Measurements from ENCODE around the gene PHLDB2. TPM values are rescaled to one million over a fixed set of nuclear protein-coding genes. Genes with fewer than 3 reads are reported as not detected.
"Not testable (repeated sequence)": the region's sequence is repeated elsewhere in the genome, so short reads cannot be mapped to it uniquely, and the experiment has no call there.

The PHLDB2 gene
- total RNA-seq (2014; rRNA removed; shearing (Covaris generic)), result not detected in 2 replicates

- in situ Hi-C loops (cut with HindIII; ENCODE audit: low sequenced_read_pairs), result no loop called here
- DNase-seq (ENCODE audit: low spot score), result no peak
These were observed at the start of gene PHLDB2 for GRCh38 chr3:111859061-111859973. Gene PHLDB2, plus strand, starts transcription at chr3:111859265. Its CDS starts 24,813 bp downstream, at chr3:111884078.

DNA sequence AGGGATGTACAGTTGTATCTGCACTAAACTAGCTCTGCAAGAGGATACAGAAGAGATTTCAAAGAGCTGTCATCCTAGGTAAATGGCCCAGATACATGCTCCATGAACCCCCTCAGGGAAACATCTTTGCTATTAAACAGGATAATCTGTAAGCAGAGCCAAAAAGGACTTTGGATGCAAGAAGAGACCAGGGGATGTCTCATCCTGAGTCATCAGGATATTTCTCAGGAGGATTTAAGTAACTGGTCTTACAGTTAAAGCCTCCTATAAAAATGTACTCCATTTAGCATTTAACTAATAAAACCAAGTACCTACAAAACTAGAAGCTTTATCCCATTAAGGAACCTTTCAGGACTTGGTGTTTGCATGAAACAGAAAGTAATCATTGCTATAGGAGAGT, 48.2 kb upstream of the PHLDB2 start:
- in situ Hi-C loops (cut with HindIII; ENCODE audit: low sequenced_read_pairs), result no loop called here
- no peak for DNase-seq (ENCODE audit: low spot score)

DNA sequence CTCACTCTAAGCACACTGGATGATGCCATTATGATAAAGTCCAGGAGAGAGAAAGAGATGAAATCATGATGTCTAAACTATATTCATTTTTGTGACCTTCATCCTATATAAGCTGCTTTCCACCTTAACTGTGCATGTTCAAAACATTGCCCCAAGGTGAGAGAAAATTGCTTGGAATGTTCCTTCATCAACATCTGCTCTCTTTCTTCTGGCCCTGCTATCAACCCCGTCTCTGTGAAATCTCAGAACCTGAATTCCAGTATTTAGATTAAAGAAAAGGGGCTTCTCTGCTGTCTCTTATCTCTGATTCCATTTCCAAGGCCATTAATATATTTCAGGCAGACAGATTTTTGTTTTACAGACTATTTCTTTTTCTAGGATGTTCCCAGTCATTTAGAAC, 47.3 kb upstream of the PHLDB2 start:
- no peak for DNase-seq (ENCODE audit: low spot score)
- in situ Hi-C loops (cut with HindIII; ENCODE audit: low sequenced_read_pairs), result no loop called here

DNA sequence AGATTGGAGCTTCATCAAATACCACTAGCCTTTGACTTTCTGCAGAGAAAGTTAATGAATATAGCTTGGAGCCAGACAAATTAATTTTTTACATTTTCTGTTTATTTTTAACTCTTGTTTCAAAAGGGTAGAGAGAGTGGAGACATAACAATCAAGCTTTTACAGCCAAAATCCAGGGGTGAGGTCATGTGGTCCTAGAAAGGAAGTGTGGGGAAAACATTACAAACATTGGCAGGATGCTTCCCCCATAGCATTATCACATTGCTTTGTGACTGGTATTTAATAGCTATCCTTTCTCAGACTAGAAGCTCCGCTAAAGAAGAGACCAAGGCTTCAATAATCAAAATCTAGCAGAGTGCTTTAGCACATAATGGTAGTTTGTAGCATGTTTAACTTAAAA, 46.4 kb upstream of the PHLDB2 start:
- in situ Hi-C loops (cut with HindIII; ENCODE audit: low sequenced_read_pairs), result no loop called here

GRCh38 chr3:111813441-111813840, 45.6 kb upstream of the PHLDB2 start:
- in situ Hi-C loops (cut with HindIII; ENCODE audit: low sequenced_read_pairs), result no loop called here

More for the DNA sequence above, 46.4 kb upstream of the PHLDB2 start:
- DNase-seq (ENCODE audit: low spot score), result no peak

GRCh38 chr3:111813979-111814378, 45.1 kb upstream of the PHLDB2 start:
- no peak for DNase-seq (ENCODE audit: low spot score)
- in situ Hi-C loops (cut with HindIII; ENCODE audit: low sequenced_read_pairs), result no loop called here

More at GRCh38 chr3:111813441-111813840, 45.6 kb upstream of the PHLDB2 start:
- no peak for DNase-seq (ENCODE audit: low spot score)

DNA sequence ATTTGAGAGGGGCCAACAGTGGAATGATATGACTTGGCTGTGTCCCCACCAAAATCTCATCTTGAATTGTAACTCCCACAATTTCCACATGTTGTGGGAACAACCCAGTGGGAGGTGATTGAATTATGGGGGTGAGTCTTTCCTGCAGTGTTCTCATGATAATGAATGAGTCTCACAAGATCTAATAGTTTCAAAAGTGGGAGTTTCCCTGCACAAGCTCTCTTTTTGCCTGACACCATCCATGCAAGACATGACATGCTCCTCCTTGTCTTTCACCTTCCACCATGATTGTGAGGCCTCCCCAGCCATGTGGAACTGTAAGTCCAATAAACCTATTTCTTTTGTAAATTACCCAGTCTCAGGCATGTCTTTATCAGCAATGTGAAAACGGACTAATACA, 42.3 kb upstream of the PHLDB2 start:
- in situ Hi-C loops (cut with HindIII; ENCODE audit: low sequenced_read_pairs); DNase-seq (ENCODE audit: low spot score): not testable (repeated sequence)

DNA sequence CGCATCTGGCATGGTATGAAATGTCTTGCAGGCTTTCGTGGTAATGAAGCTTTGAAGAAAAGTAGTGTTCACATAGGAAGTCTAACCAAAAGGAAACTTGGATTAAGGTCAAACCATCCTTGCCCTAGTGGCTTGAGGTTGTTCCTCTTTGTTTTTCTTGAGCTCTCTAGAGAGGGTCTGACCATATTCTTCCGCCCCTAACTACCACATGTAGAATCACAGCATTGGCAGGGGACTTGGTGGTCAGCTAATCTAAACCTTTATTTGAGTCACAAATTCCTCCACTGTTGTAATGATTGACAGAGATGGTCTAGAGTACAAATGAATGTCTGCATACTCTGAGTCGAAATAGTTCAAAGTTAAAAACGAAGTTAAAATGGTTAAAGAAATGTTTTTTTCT, 39.1 kb upstream of the PHLDB2 start:
- no peak for DNase-seq (ENCODE audit: low spot score)
- in situ Hi-C loops (cut with HindIII; ENCODE audit: low sequenced_read_pairs), result no loop called here

GRCh38 chr3:111820651-111821050, 38.4 kb upstream of the PHLDB2 start:
- no peak for DNase-seq (ENCODE audit: low spot score)
- in situ Hi-C loops (cut with HindIII; ENCODE audit: low sequenced_read_pairs), result no loop called here

DNA sequence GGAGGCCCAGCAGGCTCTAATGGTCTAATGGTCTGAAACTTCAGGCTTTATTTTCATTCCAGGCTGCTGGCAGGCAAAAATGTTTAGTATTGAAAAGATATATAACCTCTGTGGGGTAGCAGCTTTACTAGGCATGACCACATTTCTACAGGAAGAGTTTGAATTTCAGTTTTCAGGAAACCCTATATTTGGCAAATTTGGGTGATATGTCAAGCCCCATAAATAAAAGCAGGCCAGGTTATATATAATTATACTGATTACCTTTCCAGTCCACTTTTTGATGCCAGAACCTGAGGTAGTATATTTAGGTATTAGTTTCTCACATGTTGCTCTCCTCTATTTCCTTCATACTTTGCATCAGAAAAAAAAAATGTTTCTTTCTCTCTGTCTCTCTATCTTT, 37.2 kb upstream of the PHLDB2 start:
- in situ Hi-C loops (cut with HindIII; ENCODE audit: low sequenced_read_pairs), result no loop called here
- no peak for DNase-seq (ENCODE audit: low spot score)

- in situ Hi-C loops (cut with HindIII; ENCODE audit: low sequenced_read_pairs), result no loop called here
- DNase-seq (ENCODE audit: low spot score), result no peak
These were observed 36.3 kb upstream of the PHLDB2 start for GRCh38 chr3:111822804-111823203.

DNA sequence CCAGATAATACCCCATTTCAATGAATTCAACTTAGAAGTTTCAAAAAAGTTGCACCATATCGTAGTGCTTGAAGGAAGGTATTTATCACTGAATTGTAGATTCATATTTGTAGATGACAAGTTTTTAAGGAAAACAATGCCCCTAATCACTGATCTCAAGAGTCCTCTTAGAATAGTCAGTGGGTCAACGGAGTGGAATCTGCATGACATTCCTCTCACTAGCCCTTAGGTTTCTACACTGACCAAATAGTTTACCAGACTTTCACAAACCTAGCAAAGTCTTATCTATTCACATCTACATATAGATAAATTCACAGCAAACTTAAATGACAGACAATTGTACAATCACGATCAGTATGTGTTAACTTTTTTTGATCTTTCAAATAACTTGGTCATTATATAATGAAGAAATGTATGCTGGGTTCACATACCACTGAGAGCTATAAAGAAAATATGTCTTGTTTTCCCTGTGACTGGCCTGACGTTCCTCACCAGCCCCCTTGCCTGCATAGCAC, 35.7 kb upstream of the PHLDB2 start:
- in situ Hi-C loops (cut with HindIII; ENCODE audit: low sequenced_read_pairs), result no loop called here
- DNase-seq (ENCODE audit: low spot score), result no peak

DNA sequence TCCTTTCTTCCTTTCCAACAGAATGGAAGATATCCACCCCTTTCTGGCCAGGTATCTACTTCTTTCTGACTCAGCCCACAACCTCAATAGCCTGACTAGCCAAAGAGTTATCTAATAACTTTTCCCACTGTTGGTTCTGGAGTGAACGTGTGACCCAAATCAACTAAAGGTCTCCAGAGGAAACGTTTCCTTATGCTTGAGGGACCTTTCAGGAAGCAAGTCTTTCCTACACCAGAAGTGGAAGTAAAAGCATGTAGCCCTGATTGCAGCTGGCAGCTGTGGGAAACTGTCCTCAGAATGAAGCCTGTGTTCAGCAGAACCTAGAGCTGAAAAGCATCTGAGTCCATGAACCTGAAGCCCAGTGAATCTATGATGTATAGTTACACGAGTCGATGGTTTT, 34.7 kb upstream of the PHLDB2 start:
- in situ Hi-C loops (cut with HindIII; ENCODE audit: low sequenced_read_pairs), result no loop called here
- DNase-seq (ENCODE audit: low spot score), result no peak

- no peak for DNase-seq (ENCODE audit: low spot score)
- in situ Hi-C loops (cut with HindIII; ENCODE audit: low sequenced_read_pairs), result no loop called here
These were observed 31.2 kb upstream of the PHLDB2 start for GRCh38 chr3:111827871-111828270.

DNA sequence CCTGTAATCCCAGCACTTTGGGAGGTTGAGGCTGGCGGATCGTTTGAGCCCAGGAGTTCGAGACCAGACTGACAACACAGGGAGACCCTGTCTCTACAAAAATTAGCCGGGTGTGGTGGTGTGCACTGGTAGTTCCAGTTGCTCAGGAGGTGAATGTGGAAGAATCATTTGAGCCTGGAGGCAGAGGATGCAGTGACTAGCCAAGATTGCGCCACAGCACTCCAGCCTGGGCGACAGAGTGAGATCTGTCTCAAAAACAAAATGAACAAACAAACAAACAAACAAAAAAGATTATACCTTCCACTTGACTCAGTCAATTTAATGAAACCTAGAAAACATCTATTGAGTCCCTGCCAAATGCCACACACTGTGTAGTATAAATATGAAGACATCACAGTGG, 30.5 kb upstream of the PHLDB2 start:
- DNase-seq (ENCODE audit: low spot score), result no peak
- in situ Hi-C loops (cut with HindIII; ENCODE audit: low sequenced_read_pairs), result no loop called here

GRCh38 chr3:111829023-111829422, 30.0 kb upstream of the PHLDB2 start:
- DNase-seq (ENCODE audit: low spot score), result no peak
- in situ Hi-C loops (cut with HindIII; ENCODE audit: low sequenced_read_pairs), result no loop called here

DNA sequence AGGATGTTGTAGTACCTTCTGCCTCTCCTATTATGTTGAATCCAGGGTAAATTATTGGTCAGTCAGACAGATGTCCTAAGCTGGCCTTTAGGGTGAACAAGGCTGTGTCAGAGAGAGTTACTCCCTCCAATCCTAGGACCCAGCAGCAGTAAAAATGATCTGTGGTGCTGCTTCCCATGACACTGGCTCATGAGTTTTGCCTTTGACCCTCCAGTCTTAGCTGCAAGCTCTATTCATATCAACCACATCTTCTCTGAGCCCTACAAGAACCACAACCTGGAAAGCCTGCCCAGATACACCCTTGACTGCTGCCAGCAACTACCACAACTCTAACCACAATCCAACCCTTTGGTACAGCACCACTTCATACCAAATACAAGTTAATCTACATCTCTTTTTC, 27.2 kb upstream of the PHLDB2 start:
- no peak for DNase-seq (ENCODE audit: low spot score)
- in situ Hi-C loops (cut with HindIII; ENCODE audit: low sequenced_read_pairs), result no loop called here

DNA sequence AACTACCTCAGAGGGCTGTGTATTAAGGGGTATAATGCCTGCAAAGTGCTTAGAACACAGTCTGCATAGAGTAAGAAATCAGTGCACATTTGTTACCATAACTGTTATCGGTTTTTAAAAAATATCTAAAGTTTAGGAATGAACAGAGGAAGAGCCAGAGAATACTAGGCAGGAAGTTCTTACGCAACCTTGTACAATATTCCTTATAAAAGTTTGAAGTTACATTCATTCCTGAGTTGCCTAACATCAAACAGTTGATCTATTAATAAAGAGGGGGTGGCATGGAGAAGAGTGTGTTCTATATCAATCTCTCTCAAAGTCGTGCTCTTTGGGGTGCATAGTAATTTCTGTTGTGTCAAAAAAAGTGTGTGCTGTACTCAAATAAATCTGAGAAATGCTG, 22.0 kb upstream of the PHLDB2 start:
- no peak for DNase-seq (ENCODE audit: low spot score)
- in situ Hi-C loops (cut with HindIII; ENCODE audit: low sequenced_read_pairs), result no loop called here

GRCh38 chr3:111838133-111838532, 20.9 kb upstream of the PHLDB2 start:
- no peak for DNase-seq (ENCODE audit: low spot score)
- in situ Hi-C loops (cut with HindIII; ENCODE audit: low sequenced_read_pairs), result no loop called here

GRCh38 chr3:111846039-111846438, 13.0 kb upstream of the PHLDB2 start:
- in situ Hi-C loops (cut with HindIII; ENCODE audit: low sequenced_read_pairs), result no loop called here

GRCh38 chr3:111846717-111847116, 12.3 kb upstream of the PHLDB2 start:
- DNase-seq (ENCODE audit: low spot score), result no peak

More at GRCh38 chr3:111846039-111846438, 13.0 kb upstream of the PHLDB2 start:
- no peak for DNase-seq (ENCODE audit: low spot score)

More at GRCh38 chr3:111846717-111847116, 12.3 kb upstream of the PHLDB2 start:
- in situ Hi-C loops (cut with HindIII; ENCODE audit: low sequenced_read_pairs), result no loop called here
